OCI-LY1 (cell line): ENCODE data around the gene PTPRA.

Experiments
- H2AFZ ChIP-seq: fragments of 200-600 bp; sonication (generic), shearing (Covaris generic); 2 replicates; pipeline ENCODE4 v1.6.0; 2014; ENCODE audit warnings: antibody characterized with exemption, mild to moderate bottlenecking, low read length
- H3F3A ChIP-seq: fragments of 200-600 bp; sonication (generic), shearing (Covaris generic); 2 replicates; pipeline ENCODE4 v1.6.0; 2014; ENCODE audit warnings: mild to moderate bottlenecking, antibody characterized with exemption, low read length, moderate library complexity; ENCODE audit not compliant: insufficient read depth
- H3K27ac ChIP-seq: fragments of 200-600 bp; sonication (generic); 2 replicates; pipeline ENCODE4 v1.5.1; 2014; ENCODE audit warnings: low read length, mixed run types, mild to moderate bottlenecking, low read depth; ENCODE audit not compliant: poor library complexity, severe bottlenecking
- H3K27me3 ChIP-seq: fragments of 200-600 bp; sonication (generic); 2 replicates; pipeline ENCODE4 v1.6.0; 2014; ENCODE audit warnings: antibody characterized with exemption, mild to moderate bottlenecking, low read length, moderate library complexity; ENCODE audit not compliant: insufficient read depth
- H3K36me3 ChIP-seq: fragments of 200-600 bp; sonication (generic); 2 replicates; pipeline ENCODE4 v1.6.1; 2014; ENCODE audit warnings: mild to moderate bottlenecking, antibody characterized with exemption, low read length, moderate library complexity, mixed read lengths; ENCODE audit not compliant: insufficient read depth
- H3K4me1 ChIP-seq: fragments of 200-600 bp; sonication (generic); 2 replicates; pipeline ENCODE4 v1.5.1; 2014; ENCODE audit warnings: mild to moderate bottlenecking, low read length, moderate library complexity; ENCODE audit not compliant: insufficient read depth, severe bottlenecking
- H3K4me2 ChIP-seq: fragments of 200-600 bp; sonication (generic), shearing (Covaris generic); 2 replicates; pipeline ENCODE4 v1.6.1; 2014; ENCODE audit warnings: low read length
- H3K4me3 ChIP-seq: fragments of 200-600 bp; sonication (generic); 2 replicates; pipeline ENCODE4 v1.5.1; 2014; ENCODE audit warnings: low read length, low read depth, mild to moderate bottlenecking, mixed read lengths; ENCODE audit not compliant: poor library complexity, severe bottlenecking
- H3K79me2 ChIP-seq: fragments of 200-600 bp; shearing (Covaris generic); 2 replicates; pipeline ENCODE4 v1.6.1; 2016; ENCODE audit warnings: mixed run types, low read length, mixed read lengths; ENCODE audit not compliant: insufficient read depth
- H3K9ac ChIP-seq: fragments of 200-600 bp; sonication (generic), shearing (Covaris generic); 2 replicates; pipeline ENCODE4 v1.6.1; 2014; ENCODE audit warnings: mild to moderate bottlenecking, low read length, mixed read lengths
- H3K9me2 ChIP-seq: fragments of 200-600 bp; sonication (generic), shearing (Covaris generic); 2 replicates; pipeline ENCODE4 v1.6.1; 2014; ENCODE audit warnings: low read depth, mild to moderate bottlenecking, low read length, mixed read lengths
- H3K9me3 ChIP-seq: fragments of 200-600 bp; shearing (Covaris generic); 2 replicates; pipeline ENCODE4 v1.6.1; 2014; ENCODE audit warnings: low read length, mixed read lengths
- H4K20me1 ChIP-seq: fragments of 200-600 bp; sonication (generic), shearing (Covaris generic); 2 replicates; pipeline ENCODE4 v1.6.0; 2016; ENCODE audit warnings: mild to moderate bottlenecking, low read length; ENCODE audit not compliant: insufficient read depth
- EZH2 ChIP-seq: fragments of 200-600 bp; sonication (generic), shearing (Covaris generic); IDR thresholded peaks from 2 replicates; pipeline ENCODE4 v1.8.0; 2017; ENCODE audit warnings: borderline replicate concordance, mixed run types, mild to moderate bottlenecking, antibody characterized with exemption, low read length, moderate library complexity, mixed read lengths
- TF ChIP-seq, protein P1 (sequence below): fragments of 200-600 bp; sonication (generic), shearing (Covaris generic); IDR thresholded peaks from 2 replicates; pipeline ENCODE4 v1.5.1; 2017; ENCODE audit warnings: mild to moderate bottlenecking, antibody characterized with exemption, low read length, moderate library complexity, mixed read lengths

PTPRA gene

GRCh38 chr20:2911200-2911599 lies 37.9 kb downstream of the PTPRA start:
- peaks cover 2% of the 10 kb centered on the region; the same call in 1 of the 2 replicates for H3F3A ChIP-seq
- 0 out of 2 replicates have a peak, but pooled peaks cover 3% of the 10 kb centered on the region for H3K36me3 ChIP-seq
- no peak overlapping the region for H3K4me3 ChIP-seq
- H3K9me2 ChIP-seq, result no peaks in the 10 kb centered on the region
- H2AFZ ChIP-seq, result no peak overlapping the region
- H3K4me2 ChIP-seq, result no peak overlapping the region
- H3K9me3 ChIP-seq, result no peaks in the 10 kb centered on the region
- H3K79me2 ChIP-seq, result peaks cover 4% of the 10 kb centered on the region
- no peak overlapping the region for H3K27ac ChIP-seq
- H3K27me3 ChIP-seq, result no peaks in the 10 kb centered on the region
- no peaks in the 10 kb centered on the region for H4K20me1 ChIP-seq
- no peak for TF ChIP-seq EZH2
- H3K9ac ChIP-seq, result no peak overlapping the region
- H3K4me1 ChIP-seq, result no peaks in the 10 kb centered on the region

- H3K36me3 ChIP-seq, result peaks cover 8% of the 10 kb centered on the region; the same call in 1 of the 2 replicates
- no peaks in the 10 kb centered on the region for H3K9me3 ChIP-seq
- no peaks in the 10 kb centered on the region for H3K9me2 ChIP-seq
- no peak overlapping the region for H3K4me3 ChIP-seq
- no peaks in the 10 kb centered on the region for H3K79me2 ChIP-seq
- H4K20me1 ChIP-seq, result no peaks in the 10 kb centered on the region
- no peak overlapping the region for H3K9ac ChIP-seq
- H3K27me3 ChIP-seq, result no peaks in the 10 kb centered on the region
- no peaks in the 10 kb centered on the region for H3F3A ChIP-seq
- TF ChIP-seq, protein P1, sequence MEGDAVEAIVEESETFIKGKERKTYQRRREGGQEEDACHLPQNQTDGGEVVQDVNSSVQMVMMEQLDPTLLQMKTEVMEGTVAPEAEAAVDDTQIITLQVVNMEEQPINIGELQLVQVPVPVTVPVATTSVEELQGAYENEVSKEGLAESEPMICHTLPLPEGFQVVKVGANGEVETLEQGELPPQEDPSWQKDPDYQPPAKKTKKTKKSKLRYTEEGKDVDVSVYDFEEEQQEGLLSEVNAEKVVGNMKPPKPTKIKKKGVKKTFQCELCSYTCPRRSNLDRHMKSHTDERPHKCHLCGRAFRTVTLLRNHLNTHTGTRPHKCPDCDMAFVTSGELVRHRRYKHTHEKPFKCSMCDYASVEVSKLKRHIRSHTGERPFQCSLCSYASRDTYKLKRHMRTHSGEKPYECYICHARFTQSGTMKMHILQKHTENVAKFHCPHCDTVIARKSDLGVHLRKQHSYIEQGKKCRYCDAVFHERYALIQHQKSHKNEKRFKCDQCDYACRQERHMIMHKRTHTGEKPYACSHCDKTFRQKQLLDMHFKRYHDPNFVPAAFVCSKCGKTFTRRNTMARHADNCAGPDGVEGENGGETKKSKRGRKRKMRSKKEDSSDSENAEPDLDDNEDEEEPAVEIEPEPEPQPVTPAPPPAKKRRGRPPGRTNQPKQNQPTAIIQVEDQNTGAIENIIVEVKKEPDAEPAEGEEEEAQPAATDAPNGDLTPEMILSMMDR, result peak; percentile 40; the same call in 1 of the 2 replicates
- TF ChIP-seq EZH2, result no peak
- no peaks in the 10 kb centered on the region for H3K4me1 ChIP-seq
- no peak overlapping the region for H2AFZ ChIP-seq
- H3K27ac ChIP-seq, result no peak overlapping the region
- no peak overlapping the region for H3K4me2 ChIP-seq
Measured at GRCh38 chr20:2914160-2914559, 40.9 kb downstream of the PTPRA start.

- no peaks in the 10 kb centered on the region for H3F3A ChIP-seq
- no peaks in the 10 kb centered on the region for H3K9me3 ChIP-seq
- H3K4me1 ChIP-seq, result peaks cover 7% of the 10 kb centered on the region
- no peaks in the 10 kb centered on the region for H3K79me2 ChIP-seq
- H3K27ac ChIP-seq, result no peak overlapping the region
- TF ChIP-seq EZH2, result no peak
- TF ChIP-seq, protein P1, result no peak
- H3K27me3 ChIP-seq, result no peaks in the 10 kb centered on the region
- no peak overlapping the region for H3K4me2 ChIP-seq
- H4K20me1 ChIP-seq, result no peaks in the 10 kb centered on the region
- no peaks in the 10 kb centered on the region for H3K9me2 ChIP-seq
- no peak overlapping the region for H3K9ac ChIP-seq
- no peak overlapping the region for H2AFZ ChIP-seq
- H3K36me3 ChIP-seq, result peaks cover 8% of the 10 kb centered on the region; the same call in 1 of the 2 replicates
- H3K4me3 ChIP-seq, result no peak overlapping the region
Measured at GRCh38 chr20:2917266-2917665, 44.0 kb downstream of the PTPRA start.
